ENCODE data around the gene MAN1A1.

MAN1A1 gene

GRCh38 chr6:119147101-119148053, 202.2 kb downstream of the MAN1A1 start:
- ChIA-PET POLR2A (interaction anchor here (0.5 to 1.3 kb wide), 5 partner anchors 18 to 203 kb away, joined by 3 to 5 read pairs (median 3); no protein-coding TSS in a partner anchor), CTCF (interaction anchor here (0.6 to 3.4 kb wide), 34 partner anchors 9 to 833 kb away, joined by 3 to 32 read pairs (median 4); no protein-coding TSS in a partner anchor)
- Histone ChIP-seq H3K4me3 (ENCODE audit: low read depth, low read length) (no peak overlapping the region), H3K36me3 (ENCODE audit: control insufficient read depth in 2 of 2, insufficient read depth in 1 of 2, low read length in 2 of 2) (no peaks in the 10 kb centered on the region), H3K4me1 (ENCODE audit: control insufficient read depth, insufficient read depth, low read length) (no peaks in the 10 kb centered on the region), H3K9me3 (ENCODE audit: control insufficient read depth, insufficient read depth, low read depth, low read length) (no peaks in the 10 kb centered on the region), H3K27ac (ENCODE audit: extremely low read depth, low read depth, low read length) (no peak overlapping the region; the same call in 1 of the 2 replicates)
- TF ChIP-seq KLF8 (tag by site-specific recombination; IDR thresholded peaks at IDR 0.05) (peak; percentile 55; the same call in 1 of the 2 replicates), REST (tag by site-specific recombination; IDR thresholded peaks at IDR 0.05) (peak; percentile 19; the same call in 1 of the 2 replicates), ZNF692 (tag by site-specific recombination; IDR thresholded peaks at IDR 0.05) (0 out of 2 replicates have a peak, but pooled peaks have one; percentile 39), ZNF24 (tag by site-specific recombination; IDR thresholded peaks at IDR 0.05) (0 out of 2 replicates have a peak, but pooled peaks have one; percentile 15), SETDB1 (IDR thresholded peaks at IDR 0.05; ENCODE audit: insufficient read length, low read length) (peak; percentile 95), ZNF747 (tag by site-specific recombination; IDR thresholded peaks at IDR 0.05) (no peak), ZNF660 (tag by site-specific recombination; IDR thresholded peaks at IDR 0.05) (peak; percentile 75; the same call in 1 of the 2 replicates), ZNF629 (tag by site-specific recombination; IDR thresholded peaks at IDR 0.05) (peak; percentile 84), INSM2 (tag by site-specific recombination; IDR thresholded peaks at IDR 0.05) (peak; percentile 14; the same call in 1 of the 2 replicates), ZBTB6 (tag by site-specific recombination; IDR thresholded peaks at IDR 0.05) (0 out of 2 replicates have a peak, but pooled peaks have one; percentile 58), ZNF560 (tag by site-specific recombination; IDR thresholded peaks at IDR 0.05; ENCODE audit: borderline replicate concordance) (no peak), ZNF48 (tag by site-specific recombination; IDR thresholded peaks at IDR 0.05) (no peak), ZIC2 (tag by site-specific recombination; IDR thresholded peaks at IDR 0.05) (no peak), ZBTB44 (tag by site-specific recombination; IDR thresholded peaks at IDR 0.05) (no peak), ZNF600 (tag by site-specific recombination; IDR thresholded peaks at IDR 0.05) (peak; percentile 24; the same call in 1 of the 2 replicates), ZBTB20 (tag by site-specific recombination; IDR thresholded peaks at IDR 0.05) (no peak), ZNF366 (tag by site-specific recombination; conservative IDR thresholded peaks at IDR 0.05) (peak; percentile 70), ZNF335 (tag by site-specific recombination; conservative IDR thresholded peaks at IDR 0.05) (0 out of 2 replicates have a peak, but pooled peaks have one; percentile 28), PRDM10 (tag by site-specific recombination; IDR thresholded peaks at IDR 0.05) (peak; percentile 67), ZEB2 (tag by site-specific recombination; IDR thresholded peaks at IDR 0.05) (peak; percentile 41; the same call in 1 of the 2 replicates), ZNF677 (tag by site-specific recombination; IDR thresholded peaks at IDR 0.05) (no peak), ZNF501 (tag by site-specific recombination; IDR thresholded peaks at IDR 0.05) (no peak)

All from HEK293 (cell line).